GM18505 (cell line): ENCODE measurements around the gene MRM1.

Experiments used
- ATAC-seq: cut with Tn5 transposase; IDR thresholded peaks from one replicate; pipeline ENCODE4 v1.9.1; 2021; ENCODE audit not compliant: unreplicated experiment
- POLR2A ChIP-seq: IDR thresholded peaks from 4 replicates; pipeline ENCODE4 v1.6.1; 2011; ENCODE audit warnings: borderline replicate concordance; ENCODE audit not compliant: insufficient read depth, insufficient read length; ENCODE audit errors: extremely low read depth

Gene MRM1

DNA sequence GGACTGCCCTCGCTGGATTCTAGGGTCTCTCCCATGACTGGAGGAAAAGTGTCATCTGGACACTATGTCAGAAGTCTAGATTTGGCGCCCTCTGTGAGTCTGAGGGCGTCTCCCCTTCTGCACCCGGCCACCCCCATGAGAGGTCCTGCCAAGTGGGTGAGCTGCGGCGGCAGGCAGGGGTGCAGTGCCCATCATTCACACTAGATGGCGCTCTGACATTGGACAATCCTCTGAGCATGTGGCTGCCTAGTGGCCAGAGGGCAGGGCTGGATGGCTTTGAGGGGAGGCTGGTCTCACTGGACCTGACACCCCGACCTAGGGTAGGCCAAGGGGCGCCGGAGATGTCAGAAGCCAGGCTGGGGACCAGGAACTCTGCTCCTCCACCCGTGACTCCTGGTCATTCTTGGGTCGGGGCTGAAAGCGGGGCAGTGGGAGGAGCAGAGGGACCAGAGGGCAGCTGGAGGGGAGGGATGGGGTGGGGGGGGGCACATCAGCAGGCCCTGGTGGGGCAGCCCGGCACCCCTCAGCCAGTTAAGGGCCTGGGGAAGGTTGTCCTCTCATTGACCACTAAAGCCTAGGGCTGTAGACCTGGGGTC lies 28.0 kb downstream of the MRM1 start:
- TF ChIP-seq POLR2A, result no peak
- no peak for ATAC-seq

DNA sequence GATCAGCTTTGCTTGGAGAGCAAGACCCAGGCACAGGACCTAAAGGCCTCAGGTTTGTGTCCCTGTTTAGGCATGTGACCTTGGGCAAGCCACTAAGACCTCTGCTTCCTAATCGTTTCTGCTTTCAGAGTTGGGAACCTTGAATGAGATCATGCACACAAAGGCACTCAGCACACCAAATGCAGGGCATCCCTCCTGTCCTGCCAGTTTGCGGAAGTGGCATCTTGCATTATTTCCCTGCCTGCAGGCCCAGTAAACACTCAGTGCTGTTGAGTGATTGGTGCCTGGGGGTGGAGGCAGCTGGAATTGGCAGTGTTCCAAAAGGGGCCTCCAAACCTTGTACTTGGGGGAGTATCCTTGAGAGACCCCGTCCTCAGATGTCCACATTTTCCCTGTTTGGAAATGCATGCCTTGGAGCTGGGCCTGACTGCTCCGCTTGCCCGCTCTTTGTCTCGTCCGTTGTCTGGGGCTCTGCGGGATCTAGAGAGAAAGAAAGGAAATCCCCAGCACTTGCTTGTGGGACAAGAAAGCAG lies 28.7 kb downstream of the MRM1 start:
- TF ChIP-seq POLR2A, result no peak
- ATAC-seq, result no peak

DNA sequence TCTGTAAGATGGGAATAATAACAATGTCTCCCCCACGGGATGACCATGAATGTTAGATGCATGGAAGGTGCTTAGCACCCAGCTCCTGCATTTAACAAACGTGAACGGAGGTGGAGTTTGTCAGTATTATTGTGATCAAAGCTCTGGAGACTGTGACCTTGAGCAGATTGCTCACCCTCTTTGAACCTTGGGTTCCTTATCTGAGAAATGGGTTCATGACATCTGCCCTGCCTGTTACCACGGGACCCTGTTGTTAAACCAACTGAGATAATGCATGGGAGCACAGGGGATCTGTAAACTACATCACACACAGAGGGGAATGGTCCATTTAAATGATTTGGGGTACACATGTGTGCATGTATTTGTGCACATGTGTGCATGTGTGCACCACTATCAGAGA lies 29.6 kb downstream of the MRM1 start:
- no peak for ATAC-seq

DNA sequence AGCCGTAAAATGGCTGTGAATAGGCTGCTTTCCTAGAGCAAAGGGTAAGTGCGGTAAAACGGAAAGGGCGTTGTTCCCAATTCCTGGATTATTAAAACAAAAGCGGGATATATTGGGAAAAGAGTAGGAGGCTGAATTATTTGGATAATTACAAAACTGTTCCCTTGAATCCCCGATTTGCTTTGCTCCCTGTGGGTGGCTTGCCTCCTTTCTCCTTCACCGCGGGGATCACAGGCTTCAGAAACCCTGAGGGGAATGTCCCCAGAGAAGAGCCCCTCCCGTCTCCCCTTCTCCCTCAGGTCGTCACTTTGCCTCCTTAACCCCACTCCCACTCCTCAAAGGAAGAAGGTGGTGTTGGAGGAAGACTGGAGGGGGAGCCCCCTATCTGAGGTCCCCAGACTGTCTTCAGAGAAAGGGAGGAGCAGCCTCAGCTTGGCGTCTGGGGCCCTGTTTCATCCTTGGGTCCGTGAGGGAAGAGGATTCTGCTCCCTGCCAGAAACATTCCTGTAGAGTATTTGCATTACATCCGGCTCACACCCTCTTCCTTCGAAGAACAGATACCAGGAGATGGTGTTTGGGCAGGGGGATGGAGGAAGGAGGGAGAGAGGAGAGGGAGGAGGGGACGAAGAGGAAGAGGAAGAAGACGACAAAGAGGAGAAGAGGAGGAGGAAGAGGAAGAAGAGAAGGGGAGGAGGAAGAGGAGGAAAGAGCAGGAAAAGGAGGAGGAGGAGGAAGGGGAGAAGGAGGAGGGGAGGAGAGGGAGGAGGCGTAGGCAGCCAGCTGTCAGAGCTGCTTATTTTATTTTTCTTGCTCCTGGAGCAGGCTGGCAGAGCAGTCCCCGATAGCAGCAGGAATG lies 31.8 kb downstream of the MRM1 start:
- no peak for ATAC-seq
- no peak for TF ChIP-seq POLR2A

More for the DNA sequence above, 29.6 kb downstream of the MRM1 start:
- no peak for TF ChIP-seq POLR2A

DNA sequence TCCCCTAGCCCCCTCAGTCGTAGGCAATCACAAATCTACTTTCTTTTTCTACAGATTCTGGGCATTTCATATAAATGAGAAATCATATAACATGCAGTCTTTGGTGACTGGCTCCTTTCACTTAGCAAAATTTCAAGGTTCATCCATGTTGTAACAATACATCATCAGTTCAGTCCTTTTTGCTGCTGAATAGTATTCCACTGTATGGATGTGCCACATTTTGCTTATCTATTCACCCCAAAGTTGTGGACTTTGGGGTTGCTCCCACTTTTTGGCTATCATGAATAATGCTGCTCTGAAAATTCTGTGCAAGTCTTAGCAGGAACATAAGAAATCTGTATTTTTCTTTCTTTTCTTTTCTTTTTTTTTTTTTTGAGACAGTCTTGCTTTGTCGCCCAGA lies 39.0 kb downstream of the MRM1 start:
- no peak for TF ChIP-seq POLR2A
- ATAC-seq, result no peak

DNA sequence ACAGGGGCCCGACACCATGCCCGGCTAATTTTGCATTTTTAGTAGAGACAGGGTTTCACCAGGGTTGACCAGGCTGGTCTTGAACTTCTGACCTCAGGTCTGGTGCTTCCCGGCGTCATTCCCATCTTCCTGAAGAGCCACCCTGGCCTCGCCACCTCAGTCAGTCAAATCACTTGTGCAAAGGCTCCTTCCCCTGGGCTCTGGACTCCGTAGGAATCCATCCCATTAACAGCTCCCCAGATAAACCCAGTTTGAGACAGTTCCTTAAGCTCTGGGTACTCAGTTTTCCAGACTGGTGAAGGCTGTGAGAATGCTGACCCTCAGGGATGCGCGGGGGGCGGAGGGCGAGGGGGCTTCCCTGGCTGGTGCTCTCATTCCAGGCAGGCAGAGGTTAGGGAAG lies 39.5 kb downstream of the MRM1 start:
- ATAC-seq, result no peak
- no peak for TF ChIP-seq POLR2A

DNA sequence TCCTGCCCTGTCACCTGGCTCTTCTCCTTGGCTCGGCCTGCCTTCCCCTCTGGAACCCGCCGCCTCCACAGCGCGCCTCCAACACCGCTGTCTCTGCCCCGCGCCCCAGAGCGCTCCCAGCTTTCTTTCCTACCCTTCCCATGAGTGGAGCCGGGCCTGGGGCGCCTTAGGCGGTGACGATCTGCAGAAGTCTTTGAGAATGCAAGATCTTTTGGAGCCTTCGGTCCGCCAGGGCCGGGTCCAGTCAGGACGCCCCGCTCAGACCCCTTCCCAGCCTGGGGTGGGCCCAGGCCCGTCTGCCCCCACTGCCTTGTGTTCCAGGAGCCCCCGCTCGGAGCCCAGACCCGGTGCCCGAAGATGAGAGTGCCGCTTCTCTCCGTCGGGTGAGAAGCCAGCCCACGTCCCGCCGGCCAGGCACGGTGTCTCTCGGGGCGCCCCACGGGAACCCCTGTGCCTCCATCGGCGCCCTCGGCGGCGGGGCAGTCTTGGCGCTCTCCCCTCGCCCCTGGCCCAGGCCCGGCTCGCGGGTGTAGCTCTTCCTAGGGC lies 40.0 kb downstream of the MRM1 start:
- no peak for ATAC-seq
- no peak for TF ChIP-seq POLR2A

DNA sequence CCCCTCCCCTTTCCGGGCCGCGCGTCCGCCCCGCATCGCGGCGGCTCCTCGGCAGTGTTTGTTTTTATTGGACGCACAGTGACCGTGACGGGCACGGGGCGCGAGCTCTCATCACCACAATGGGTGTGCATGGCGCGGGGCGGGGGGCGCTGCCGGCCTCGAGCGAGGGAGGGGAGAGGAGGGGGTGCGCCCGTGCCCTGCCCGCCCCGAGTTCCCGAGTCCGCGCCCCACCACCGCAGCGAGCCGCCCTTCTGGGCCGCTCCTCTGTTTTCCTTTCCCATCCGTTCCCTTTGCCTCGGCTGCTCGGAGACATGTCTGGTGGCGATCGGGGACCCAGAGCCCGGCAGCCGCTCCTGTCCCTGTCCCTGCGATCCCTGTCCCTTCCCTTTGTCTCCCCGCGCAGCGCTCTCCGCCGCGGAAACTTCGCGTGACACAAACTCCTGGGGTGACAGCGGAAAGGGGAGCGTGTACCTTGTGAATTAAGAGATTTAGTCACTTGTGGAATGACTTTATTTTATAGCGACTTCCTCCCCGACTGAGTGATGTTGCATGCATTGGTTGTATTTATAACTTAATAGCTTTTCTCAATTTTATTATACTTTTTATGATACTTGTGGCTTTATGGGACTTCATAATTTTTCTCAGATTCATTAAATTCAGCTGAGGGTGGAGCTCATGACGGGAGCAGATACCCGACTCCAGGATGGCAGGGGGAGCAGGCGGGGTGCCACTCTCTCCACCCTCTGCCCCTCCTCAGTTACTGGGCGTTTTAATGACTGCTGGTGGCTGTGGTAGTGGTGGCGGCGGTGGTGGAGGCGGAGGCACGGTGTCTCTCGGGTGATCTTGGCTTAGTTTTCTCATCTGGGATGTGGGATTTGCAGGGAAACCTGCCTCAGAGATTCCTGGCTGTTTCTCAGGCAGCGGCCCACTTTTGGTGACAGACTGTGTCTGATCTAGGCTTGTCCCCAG lies 40.8 kb downstream of the MRM1 start:
- TF ChIP-seq POLR2A, result no peak
- no peak for ATAC-seq

DNA sequence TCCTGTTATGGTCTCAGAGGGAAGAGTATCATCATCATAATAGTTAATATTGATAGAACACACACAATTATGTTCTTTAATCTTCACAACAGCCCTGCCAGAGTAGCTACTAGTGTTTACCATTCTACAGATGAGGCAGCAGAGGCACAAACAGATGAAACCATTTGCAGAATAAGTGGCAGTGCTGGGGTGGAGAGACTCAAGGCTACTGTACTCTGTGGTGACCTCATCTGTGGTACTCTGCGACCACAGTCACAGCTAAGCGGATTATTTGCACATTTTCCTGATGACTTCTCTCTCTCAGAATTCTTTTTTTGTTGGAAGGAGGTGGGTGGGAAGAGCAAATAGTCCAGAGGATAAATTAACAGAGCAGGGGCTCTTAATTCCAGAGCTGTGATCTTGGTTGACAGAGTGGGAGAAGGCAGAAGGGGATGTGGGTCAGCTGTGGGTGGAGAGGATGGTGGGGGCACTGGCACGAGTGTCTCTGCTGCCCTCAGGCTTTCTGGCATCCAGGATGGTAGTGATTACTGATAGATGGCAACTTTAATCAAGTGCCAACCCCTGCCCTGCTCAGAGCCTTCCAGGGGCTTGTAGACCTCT lies 41.8 kb downstream of the MRM1 start:
- no peak for ATAC-seq
- no peak for TF ChIP-seq POLR2A

DNA sequence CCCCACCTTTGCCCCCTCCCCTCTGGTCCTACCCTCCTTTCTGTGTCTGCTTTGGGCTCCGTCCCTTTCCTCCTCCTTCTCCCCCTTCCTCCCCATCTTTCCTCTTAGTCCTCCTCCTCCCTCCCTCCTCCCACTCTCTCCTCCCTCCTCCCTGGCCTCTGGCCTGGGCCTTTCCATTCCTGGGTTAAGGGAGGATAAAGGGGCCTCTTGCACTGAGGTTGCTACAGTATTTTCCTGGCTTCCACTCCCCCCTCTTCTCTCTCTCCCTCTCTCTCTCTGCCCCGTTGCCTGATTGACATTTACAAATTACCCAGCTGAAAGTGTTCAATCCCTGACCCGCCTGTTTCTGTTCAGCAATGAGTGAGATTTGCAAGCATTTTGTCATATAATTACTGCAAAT lies 44.0 kb downstream of the MRM1 start:
- no peak for ATAC-seq
- TF ChIP-seq POLR2A, result no peak

DNA sequence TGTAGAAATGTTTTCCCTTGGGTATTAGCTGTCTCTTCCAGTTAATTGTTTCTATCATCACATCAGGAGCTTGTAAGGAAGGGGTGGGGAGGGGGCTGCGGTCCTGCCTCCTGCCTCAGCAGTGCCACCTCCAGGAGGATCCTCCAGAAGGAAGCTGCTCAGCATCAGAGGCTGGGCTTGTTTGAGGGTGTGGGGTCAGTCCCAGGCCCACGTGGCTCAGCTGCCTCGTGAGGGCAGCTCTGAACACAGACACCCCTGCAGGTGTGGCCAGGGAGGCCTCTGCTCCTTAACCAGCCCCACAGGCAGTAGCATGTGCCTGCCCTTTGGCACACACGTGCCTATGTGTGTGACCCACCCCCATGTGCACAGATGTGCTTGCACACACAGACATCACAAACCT lies 46.3 kb downstream of the MRM1 start:
- TF ChIP-seq POLR2A, result no peak
- ATAC-seq, result no peak

DNA sequence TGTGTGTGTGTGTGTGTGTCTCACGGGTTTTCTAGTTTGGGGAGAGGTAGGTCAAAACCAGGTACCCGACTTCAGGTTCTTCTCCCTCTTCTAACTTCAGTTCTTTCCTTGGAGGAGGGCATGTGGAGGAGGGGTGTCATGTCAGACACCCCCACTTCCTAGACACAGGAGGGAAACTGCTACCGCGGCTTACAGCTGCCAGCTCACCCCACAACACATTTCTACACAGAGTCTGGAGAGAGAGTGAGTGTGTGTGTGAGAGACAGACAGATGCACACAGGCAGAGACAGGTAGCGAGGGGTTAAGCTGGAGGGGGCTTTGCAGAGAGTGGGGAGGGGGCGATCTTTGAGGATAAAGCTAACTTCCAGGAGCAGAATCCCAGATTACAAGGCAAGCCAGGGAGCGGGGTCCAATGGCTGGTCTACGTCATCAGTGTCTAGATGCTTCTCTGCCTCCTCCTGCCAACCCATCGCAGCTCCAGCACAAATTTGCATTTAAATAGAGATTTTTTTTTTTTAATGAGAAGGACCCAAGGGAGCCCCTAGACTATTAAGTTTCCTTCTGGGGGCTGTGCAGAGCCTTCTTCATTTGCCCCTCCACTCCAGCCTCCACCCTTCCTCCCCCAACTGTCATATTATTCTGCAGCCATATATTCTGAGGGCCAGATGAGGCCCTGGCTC lies 48.9 kb downstream of the MRM1 start:
- no peak for TF ChIP-seq POLR2A
- ATAC-seq, result no peak
